SKM-1 treated with dmso at 0.1 percent for 144 hours (cell line): ENCODE data around the gene GDF10.

Experiments
- DNase-seq: peaks from one replicate; lab custom pipeline; 2025; ENCODE audit not compliant: unreplicated experiment; lab: John Stamatoyannopoulos, UW

Gene GDF10

GRCh38 chr10:47299611-47300428 lies at the start of gene GDF10:
Gene GDF10 (plus strand): TSS chr10:47300197. CDS start chr10:47300652, 455 bp downstream.
- DNase-seq, result no peak

DNA sequence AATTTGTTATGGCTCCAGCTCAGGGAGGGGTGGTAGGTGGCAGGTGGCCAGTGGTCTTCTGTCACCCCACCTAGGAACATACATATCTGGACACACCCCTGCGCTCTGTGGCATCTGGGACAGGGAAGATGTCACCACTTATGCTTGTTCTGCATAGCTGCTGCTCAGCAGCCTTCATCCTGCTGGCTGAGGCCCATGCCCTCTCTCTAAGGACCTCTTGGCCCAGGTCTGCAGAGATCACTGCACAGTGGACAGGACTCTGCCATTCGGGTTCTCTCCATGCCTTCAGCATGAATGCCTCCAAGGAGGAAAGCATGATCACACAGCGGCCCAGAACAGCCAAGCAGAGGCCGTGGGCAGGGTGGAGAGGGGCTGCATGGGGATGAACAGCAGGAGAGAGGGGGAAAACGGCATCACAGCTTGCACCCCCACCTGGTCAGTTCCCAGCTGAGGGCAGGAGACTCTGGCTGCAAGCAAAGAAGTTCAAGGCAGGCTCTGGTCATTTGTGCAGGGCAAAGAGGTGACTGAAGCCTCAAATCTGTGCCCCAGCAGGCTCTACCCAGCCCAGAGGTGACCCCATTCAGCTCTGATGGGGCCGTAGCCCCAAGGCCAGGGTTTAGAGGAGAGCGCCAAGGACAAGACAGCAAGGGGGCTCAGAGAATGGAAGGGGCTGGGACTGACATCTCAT lies 47.8 kb upstream of the GDF10 start:
- no peak for DNase-seq

GRCh38 chr10:47253030-47253637 lies 46.9 kb upstream of the GDF10 start:
- DNase-seq, result no peak

GRCh38 chr10:47253651-47254375 lies 46.2 kb upstream of the GDF10 start:
- DNase-seq, result no peak

GRCh38 chr10:47254611-47255010 lies 45.4 kb upstream of the GDF10 start:
- DNase-seq, result no peak

DNA sequence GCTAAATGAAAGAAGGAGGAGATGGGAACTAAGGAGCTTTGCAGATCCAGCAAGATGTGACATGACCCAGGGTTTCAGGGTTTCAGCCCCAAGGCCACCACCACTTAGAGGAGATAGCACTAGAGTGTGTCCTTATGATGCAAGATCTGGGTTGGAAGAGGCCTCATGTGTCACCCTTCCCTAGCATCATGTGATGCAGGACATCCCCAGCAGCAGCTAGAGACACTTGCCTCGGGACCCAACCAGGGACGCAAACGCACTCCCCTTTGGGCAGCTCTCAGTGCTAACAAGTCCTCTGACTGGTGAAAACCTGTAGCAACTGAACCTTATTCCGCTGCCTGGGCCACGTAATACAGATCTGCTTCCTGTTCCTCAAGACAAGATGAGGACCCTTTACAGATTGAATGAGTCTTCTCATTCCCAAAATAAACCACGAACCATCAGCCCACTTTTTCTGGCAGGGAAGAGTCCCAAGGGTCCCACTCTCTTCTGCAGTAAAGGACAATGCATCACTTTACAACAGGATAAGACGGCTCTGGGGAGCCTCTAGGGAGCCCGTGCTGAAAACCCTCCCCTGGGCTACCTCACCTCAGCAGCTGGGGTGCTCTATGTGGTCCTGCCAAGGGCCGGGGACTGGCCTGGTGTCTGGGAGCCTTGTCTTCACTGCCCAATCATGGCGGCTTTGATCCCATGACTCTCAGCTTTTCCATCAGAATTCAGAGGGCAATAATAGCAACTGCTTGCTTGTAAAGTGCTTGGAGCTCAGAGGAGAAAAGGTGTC lies 44.8 kb upstream of the GDF10 start:
- no peak for DNase-seq

DNA sequence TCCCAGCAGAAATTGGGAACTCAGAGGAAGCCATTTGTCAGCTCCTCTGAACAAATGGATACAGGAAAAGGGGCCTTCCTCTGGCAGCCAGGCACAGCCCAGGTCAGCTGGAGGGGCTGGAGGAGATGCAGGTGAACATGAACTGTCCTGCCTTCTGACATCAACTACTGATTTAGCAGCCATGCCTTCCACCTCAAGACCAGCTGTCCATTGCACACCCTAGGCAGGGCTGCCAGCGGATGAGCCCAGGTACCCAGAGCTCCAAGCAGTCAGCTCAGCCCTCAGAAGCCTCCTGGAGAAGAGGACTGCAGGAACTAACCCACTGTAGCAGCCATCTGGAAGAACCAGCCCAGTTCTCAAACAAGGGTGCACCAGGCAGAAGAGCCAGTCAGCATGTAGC lies 44.1 kb upstream of the GDF10 start:
- DNase-seq, result no peak

GRCh38 chr10:47256751-47257336 lies 43.2 kb upstream of the GDF10 start:
- no peak for DNase-seq

GRCh38 chr10:47257396-47258120 lies 42.4 kb upstream of the GDF10 start:
- DNase-seq, result peak; percentile 79

GRCh38 chr10:47258921-47259320 lies 41.1 kb upstream of the GDF10 start:
- no peak for DNase-seq

DNA sequence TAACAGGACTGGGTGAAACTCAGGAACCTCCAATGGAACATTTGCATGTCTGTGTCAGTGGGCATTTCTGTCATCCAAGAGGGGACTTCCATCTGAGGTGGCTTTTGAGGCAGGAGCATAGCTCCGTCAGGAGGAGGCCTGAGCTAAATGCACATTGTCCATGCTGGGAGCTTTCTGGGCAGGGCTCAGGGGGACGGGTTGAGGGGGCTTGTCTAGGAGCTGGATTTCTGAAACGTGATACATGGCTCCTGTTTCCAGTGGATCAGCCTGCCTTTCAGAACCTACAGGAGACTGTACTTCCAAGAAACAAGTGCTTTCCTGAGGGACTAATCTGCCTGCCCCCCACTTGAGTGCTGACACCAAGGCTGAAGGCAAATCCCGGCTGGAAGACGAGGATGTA lies 40.5 kb upstream of the GDF10 start:
- no peak for DNase-seq

- DNase-seq, result no peak
Observed at GRCh38 chr10:47260505-47261111, 39.4 kb upstream of the GDF10 start.

DNA sequence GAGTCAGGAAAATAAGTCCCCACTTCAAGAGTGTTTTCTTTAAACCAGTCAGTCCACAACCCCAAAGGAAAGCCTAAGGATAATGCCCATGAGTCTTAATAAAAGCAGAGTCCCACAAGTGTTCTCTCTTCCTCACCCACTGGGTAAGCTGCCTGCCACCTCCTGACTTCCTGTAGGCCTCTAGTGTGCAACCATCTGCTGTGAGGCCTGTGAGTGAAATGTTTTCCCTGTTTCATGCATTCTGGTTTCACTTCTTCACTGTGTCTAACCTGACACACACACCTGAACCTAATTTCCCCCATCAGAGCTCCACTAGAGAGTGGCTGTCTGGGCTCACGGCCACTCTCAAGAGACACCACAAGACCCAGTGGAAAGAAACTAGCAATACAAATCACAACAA lies 38.9 kb upstream of the GDF10 start:
- DNase-seq, result no peak

DNA sequence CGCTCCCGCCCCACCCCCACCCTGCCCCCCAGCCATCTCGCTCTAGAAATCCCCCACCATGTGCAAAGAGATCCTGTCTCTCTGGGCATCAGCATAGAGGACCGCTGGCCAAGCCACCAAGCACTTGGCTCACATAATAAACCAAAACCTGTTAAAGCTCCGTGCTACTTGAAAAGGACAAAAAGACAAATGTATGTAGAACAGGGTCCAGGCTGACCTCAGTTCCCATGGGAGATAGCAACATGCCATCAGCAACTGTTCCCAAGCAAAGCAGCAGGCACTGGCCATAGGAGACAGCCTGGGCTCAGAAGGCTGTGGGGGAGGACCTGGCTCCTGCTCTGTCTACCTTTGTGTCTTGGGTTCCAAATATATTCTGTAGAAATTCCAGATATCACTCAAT lies 38.4 kb upstream of the GDF10 start:
- DNase-seq, result no peak

DNA sequence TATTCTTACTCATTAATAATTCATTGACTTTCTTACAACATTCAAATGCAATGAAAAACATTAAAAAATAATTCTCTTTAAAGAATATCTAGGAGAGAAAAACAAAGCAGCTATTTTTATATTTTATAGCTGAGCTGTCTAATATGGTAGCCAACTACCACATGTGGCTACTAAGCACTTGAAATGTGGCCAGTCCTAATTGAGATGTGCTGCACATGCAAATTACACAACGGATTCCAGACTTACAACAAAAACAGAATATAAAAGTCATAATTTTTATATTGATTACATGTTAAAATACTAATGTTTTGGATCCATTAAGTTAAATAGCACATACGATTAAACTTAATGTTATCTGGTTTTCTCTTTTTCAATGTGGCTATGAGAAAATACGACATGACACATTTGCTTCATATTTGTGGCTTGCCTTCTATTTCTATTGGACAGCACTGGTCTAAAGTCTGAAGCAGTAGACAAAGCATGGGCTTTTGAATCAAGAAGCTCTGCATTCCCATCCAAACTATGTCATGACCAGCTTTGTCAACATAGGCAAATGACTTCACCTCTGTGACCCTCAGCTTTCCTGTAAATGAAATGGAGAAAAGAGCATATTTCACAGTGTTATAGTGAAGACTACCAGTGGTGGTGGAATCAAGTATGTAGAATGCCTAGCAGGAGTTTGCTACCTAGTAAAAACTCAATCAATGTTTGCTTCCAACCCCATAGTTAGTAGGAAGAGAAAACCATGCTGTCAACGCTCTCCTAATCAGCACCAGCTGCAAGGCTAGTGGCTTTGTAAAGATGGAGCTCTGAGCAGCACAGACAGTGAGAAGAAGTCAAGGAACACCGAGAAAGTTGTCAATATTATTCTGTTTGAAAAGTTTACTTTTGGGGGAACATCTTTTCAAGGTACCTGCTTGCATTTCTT lies 37.1 kb upstream of the GDF10 start:
- DNase-seq, result no peak

- DNase-seq, result no peak
Observed at GRCh38 chr10:47264797-47265281, 35.2 kb upstream of the GDF10 start.

DNA sequence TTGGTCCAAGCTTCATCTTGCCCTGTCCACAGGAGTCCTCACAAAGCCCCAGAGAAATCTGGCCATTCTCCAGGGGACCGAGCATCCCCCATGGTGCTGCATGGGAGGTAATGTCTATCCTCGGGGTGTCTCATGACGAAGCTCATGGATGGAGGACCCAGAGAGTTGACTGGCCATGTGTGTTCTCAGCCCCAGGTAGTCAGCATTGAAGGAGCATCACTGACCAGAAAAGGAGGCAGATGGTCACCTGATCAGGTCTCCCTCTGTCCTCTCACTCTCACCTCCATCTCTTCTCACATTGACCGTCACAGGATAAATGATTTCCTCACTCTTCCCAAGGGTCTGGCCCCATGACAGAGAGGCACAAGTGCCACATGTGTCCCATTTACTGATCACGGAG lies 33.4 kb upstream of the GDF10 start:
- DNase-seq, result no peak

- DNase-seq, result no peak
Observed at GRCh38 chr10:47268696-47269095, 31.3 kb upstream of the GDF10 start.
